ENCODE data around the gene RNU6-9.
"Not testable (repeated sequence)": the region's sequence is repeated elsewhere in the genome, so short reads cannot be mapped to it uniquely, and the experiment has no call there.

RNU6-9 gene

GRCh38 chr19:888581-889385, 4.5 kb upstream of the RNU6-9 start:
- Histone ChIP-seq H3K27ac (ENCODE audit: low read depth, low read length) (no peak overlapping the region), H3K4me3 (ENCODE audit: low read depth in 1 of 2, low read length in 2 of 2) (no peak overlapping the region), H3K4me1 (ENCODE audit: control insufficient read depth in 1 of 2, insufficient read depth in 2 of 2, low read length in 2 of 2) (peaks cover 4 to 5% of the 10 kb centered on the region in 2 donors), H3K9me3 (ENCODE audit: control insufficient read depth in 1 of 2, low read length in 2 of 2) (no peaks in the 10 kb centered on the region), H3K27me3 (ENCODE audit: control insufficient read depth in 1 of 2, insufficient read depth in 2 of 2, low read length in 2 of 2) (no peaks in the 10 kb centered on the region), H3K9ac (ENCODE audit: low read depth in 1 of 2, low read length in 2 of 2) (no peak overlapping the region), H3K36me3 (ENCODE audit: control insufficient read depth in 1 of 2, insufficient read depth in 2 of 2, low read length in 2 of 2) (peaks cover 12 to 51% of the 10 kb centered on the region in 2 donors)

- H3K27me3 ChIP-seq (ENCODE audit: control insufficient read depth in 1 of 2, insufficient read depth in 2 of 2, low read length in 2 of 2): no peaks in the 10 kb centered on the region
- no peaks in the 10 kb centered on the region for H3K9me3 ChIP-seq (ENCODE audit: control insufficient read depth in 1 of 2, low read length in 2 of 2)
- H3K36me3 ChIP-seq (ENCODE audit: control insufficient read depth in 1 of 2, insufficient read depth in 2 of 2, low read length in 2 of 2): peaks cover 12 to 49% of the 10 kb centered on the region in 2 donors
- H3K4me1 ChIP-seq (ENCODE audit: control insufficient read depth in 1 of 2, insufficient read depth in 2 of 2, low read length in 2 of 2): peaks cover 4 to 5% of the 10 kb centered on the region in 2 donors
- H3K9ac ChIP-seq (ENCODE audit: low read depth in 1 of 2, low read length in 2 of 2): no peak overlapping the region
- H3K4me3 ChIP-seq (ENCODE audit: low read depth in 1 of 2, low read length in 2 of 2): no peak overlapping the region
- H3K27ac ChIP-seq (ENCODE audit: low read depth, low read length): no peak overlapping the region
Observed at GRCh38 chr19:889662-890295, 3.5 kb upstream of the RNU6-9 start.

GRCh38 chr19:890831-891230, 2.5 kb upstream of the RNU6-9 start:
- Histone ChIP-seq H3K4me3 (ENCODE audit: low read depth in 1 of 2, low read length in 2 of 2) (no peak overlapping the region), H3K36me3 (ENCODE audit: control insufficient read depth in 1 of 2, insufficient read depth in 2 of 2, low read length in 2 of 2) (peaks cover 12 to 39% of the 10 kb centered on the region in 2 donors), H3K4me1 (ENCODE audit: control insufficient read depth in 1 of 2, insufficient read depth in 2 of 2, low read length in 2 of 2) (peaks cover 4 to 5% of the 10 kb centered on the region in 2 donors), H3K27me3 (ENCODE audit: control insufficient read depth in 1 of 2, insufficient read depth in 2 of 2, low read length in 2 of 2) (no peaks in the 10 kb centered on the region), H3K27ac (ENCODE audit: low read depth, low read length) (no peak overlapping the region), H3K9ac (ENCODE audit: low read depth in 1 of 2, low read length in 2 of 2) (no peak overlapping the region), H3K9me3 (ENCODE audit: control insufficient read depth in 1 of 2, low read length in 2 of 2) (no peaks in the 10 kb centered on the region)

- Histone ChIP-seq H3K9ac (ENCODE audit: low read depth in 1 of 2, low read length in 2 of 2) (peak overlapping the region; percentile 57 to 92), H3K4me3 (ENCODE audit: low read depth in 1 of 2, low read length in 2 of 2) (peak overlapping the region; percentile 83 to 84), H3K36me3 (ENCODE audit: control insufficient read depth in 1 of 2, insufficient read depth in 2 of 2, low read length in 2 of 2) (peaks cover 8 to 31% of the 10 kb centered on the region in 2 donors)
- H3K4me1 ChIP-seq (ENCODE audit: control insufficient read depth in 1 of 2, insufficient read depth in 2 of 2, low read length in 2 of 2); H3K9me3 ChIP-seq (ENCODE audit: control insufficient read depth in 1 of 2, low read length in 2 of 2); H3K27ac ChIP-seq (ENCODE audit: low read depth, low read length); H3K27me3 ChIP-seq (ENCODE audit: control insufficient read depth in 1 of 2, insufficient read depth in 2 of 2, low read length in 2 of 2): not testable (repeated sequence)
Observed at GRCh38 chr19:891421-892200, 1.7 kb upstream of the RNU6-9 start.

- peak overlapping the region; percentile 57 to 92 for H3K9ac ChIP-seq (ENCODE audit: low read depth in 1 of 2, low read length in 2 of 2)
- H3K27me3 ChIP-seq (ENCODE audit: control insufficient read depth in 1 of 2, insufficient read depth in 2 of 2, low read length in 2 of 2): no peaks in the 10 kb centered on the region
- peak overlapping the region; percentile 83 to 84 for H3K4me3 ChIP-seq (ENCODE audit: low read depth in 1 of 2, low read length in 2 of 2)
- peaks cover 4 to 5% of the 10 kb centered on the region in 2 donors for H3K4me1 ChIP-seq (ENCODE audit: control insufficient read depth in 1 of 2, insufficient read depth in 2 of 2, low read length in 2 of 2)
- H3K27ac ChIP-seq (ENCODE audit: low read depth, low read length): peak overlapping the region; percentile 58
- peaks cover 8 to 33% of the 10 kb centered on the region in 2 donors for H3K36me3 ChIP-seq (ENCODE audit: control insufficient read depth in 1 of 2, insufficient read depth in 2 of 2, low read length in 2 of 2)
- H3K9me3 ChIP-seq (ENCODE audit: control insufficient read depth in 1 of 2, low read length in 2 of 2): no peaks in the 10 kb centered on the region
Observed at GRCh38 chr19:892243-892893, 916 bp upstream of the RNU6-9 start.

GRCh38 chr19:896434-896833, 3.1 kb downstream of the RNU6-9 start:
- Histone ChIP-seq H3K27me3 (ENCODE audit: control insufficient read depth in 1 of 2, insufficient read depth in 2 of 2, low read length in 2 of 2) (no peaks in the 10 kb centered on the region), H3K4me3 (ENCODE audit: low read depth in 1 of 2, low read length in 2 of 2) (no peak overlapping the region), H3K36me3 (ENCODE audit: control insufficient read depth in 1 of 2, insufficient read depth in 2 of 2, low read length in 2 of 2) (peaks cover 0 to 22% of the 10 kb centered on the region in 2 donors), H3K9ac (ENCODE audit: low read depth in 1 of 2, low read length in 2 of 2) (no peak overlapping the region), H3K27ac (ENCODE audit: low read depth, low read length) (no peak overlapping the region), H3K9me3 (ENCODE audit: control insufficient read depth in 1 of 2, low read length in 2 of 2) (no peaks in the 10 kb centered on the region), H3K4me1 (ENCODE audit: control insufficient read depth in 1 of 2, insufficient read depth in 2 of 2, low read length in 2 of 2) (peaks cover 4 to 5% of the 10 kb centered on the region in 2 donors)

- H3K27ac ChIP-seq (ENCODE audit: low read depth, low read length): no peak overlapping the region
- no peaks in the 10 kb centered on the region for H3K27me3 ChIP-seq (ENCODE audit: control insufficient read depth in 1 of 2, insufficient read depth in 2 of 2, low read length in 2 of 2)
- no peak overlapping the region for H3K9ac ChIP-seq (ENCODE audit: low read depth in 1 of 2, low read length in 2 of 2)
- H3K4me3 ChIP-seq (ENCODE audit: low read depth in 1 of 2, low read length in 2 of 2): no peak overlapping the region
- H3K4me1 ChIP-seq (ENCODE audit: control insufficient read depth in 1 of 2, insufficient read depth in 2 of 2, low read length in 2 of 2): peaks cover 3% of the 10 kb centered on the region in 2 donors
- no peaks in the 10 kb centered on the region for H3K9me3 ChIP-seq (ENCODE audit: control insufficient read depth in 1 of 2, low read length in 2 of 2)
- H3K36me3 ChIP-seq (ENCODE audit: control insufficient read depth in 1 of 2, insufficient read depth in 2 of 2, low read length in 2 of 2): peaks cover 3 to 23% of the 10 kb centered on the region in 2 donors
Observed at GRCh38 chr19:896999-897398, 3.7 kb downstream of the RNU6-9 start.

GRCh38 chr19:897442-898039, 4.3 kb downstream of the RNU6-9 start:
- H3K4me3 ChIP-seq (ENCODE audit: low read depth in 1 of 2, low read length in 2 of 2): no peak overlapping the region
- no peaks in the 10 kb centered on the region for H3K4me1 ChIP-seq (ENCODE audit: control insufficient read depth in 1 of 2, insufficient read depth in 2 of 2, low read length in 2 of 2)
- peaks cover 3 to 23% of the 10 kb centered on the region in 2 donors for H3K36me3 ChIP-seq (ENCODE audit: control insufficient read depth in 1 of 2, insufficient read depth in 2 of 2, low read length in 2 of 2)
- no peak overlapping the region for H3K27ac ChIP-seq (ENCODE audit: low read depth, low read length)
- H3K9ac ChIP-seq (ENCODE audit: low read depth in 1 of 2, low read length in 2 of 2): no peak overlapping the region
- no peaks in the 10 kb centered on the region for H3K9me3 ChIP-seq (ENCODE audit: control insufficient read depth in 1 of 2, low read length in 2 of 2)
- H3K27me3 ChIP-seq (ENCODE audit: control insufficient read depth in 1 of 2, insufficient read depth in 2 of 2, low read length in 2 of 2): no peaks in the 10 kb centered on the region

- Histone ChIP-seq H3K27me3 (ENCODE audit: control insufficient read depth in 1 of 2, insufficient read depth in 2 of 2, low read length in 2 of 2) (no peaks in the 10 kb centered on the region), H3K9me3 (ENCODE audit: control insufficient read depth in 1 of 2, low read length in 2 of 2) (no peaks in the 10 kb centered on the region), H3K27ac (ENCODE audit: low read depth, low read length) (no peak overlapping the region), H3K9ac (ENCODE audit: low read depth in 1 of 2, low read length in 2 of 2) (no peak overlapping the region), H3K4me3 (ENCODE audit: low read depth in 1 of 2, low read length in 2 of 2) (no peak overlapping the region), H3K4me1 (ENCODE audit: control insufficient read depth in 1 of 2, insufficient read depth in 2 of 2, low read length in 2 of 2) (no peaks in the 10 kb centered on the region), H3K36me3 (ENCODE audit: control insufficient read depth in 1 of 2, insufficient read depth in 2 of 2, low read length in 2 of 2) (peaks cover 3 to 23% of the 10 kb centered on the region in 2 donors)
Observed at GRCh38 chr19:898663-899062, 5.4 kb downstream of the RNU6-9 start.
